Lower lobe of right lung (tissue), 2 donors: ENCODE data around the gene ACTN3. TPM values are rescaled to one million over a fixed set of nuclear protein-coding genes. Genes with fewer than 3 reads are reported as not detected.

Experiments
- ATAC-seq, 2 donors: fragments of 200-7000 bp; cut with Tn5 transposase; one replicate each; pipeline ENCODE4 v1.9.1; 2020 to 2022; ENCODE audit warnings: mild to moderate bottlenecking in 2 of 2, moderate library complexity in 2 of 2
- DNase-seq: peaks from one replicate; pipeline ENCODE4 v3.0.0-alpha.2; 2020
- H3K27ac ChIP-seq: fragments of 200-600 bp; one replicate; pipeline ENCODE4 v1.8.0; 2022
- H3K27me3 ChIP-seq: fragments of 200-600 bp; one replicate; pipeline ENCODE4 v1.8.0; 2022; ENCODE audit warnings: low read depth
- H3K36me3 ChIP-seq: fragments of 200-600 bp; one replicate; pipeline ENCODE4 v1.8.0; 2022; ENCODE audit warnings: mild to moderate bottlenecking
- H3K4me1 ChIP-seq: fragments of 200-600 bp; one replicate; pipeline ENCODE4 v1.8.0; 2022
- H3K4me3 ChIP-seq: fragments of 200-600 bp; one replicate; pipeline ENCODE4 v1.8.0; 2022; ENCODE audit warnings: mild to moderate bottlenecking
- H3K9me3 ChIP-seq: fragments of 200-600 bp; one replicate; pipeline ENCODE4 v1.8.0; 2022
- intact Hi-C: fragments of 100-400 bp; cut with DNase I; formaldehyde crosslinking; loops from one replicate; pipeline ENCODE4 v1.11.0; 2022
- total RNA-seq: library from RNA; stranded (reverse); fragmentation: NEBNext Ultra II Directional; extraction: Animal tissue kit (Norgen Biotek cat#: 25700); gene quantifications from one replicate; pipeline ENCODE4 v1.2.1, GENCODE V29; 2021
- TF ChIP-seq, protein P1 (sequence below): fragments of 200-600 bp; IDR thresholded peaks from one replicate; pipeline ENCODE4 v1.8.0; 2022; ENCODE audit warnings: antibody characterized with exemption, mild to moderate bottlenecking
- donor health status: DM: no; HTN: yes; CAD: no; lungs with severe emphysema.

Gene ACTN3
- total RNA-seq, 1 donor from 2014 or later = 0.24 TPM

DNA sequence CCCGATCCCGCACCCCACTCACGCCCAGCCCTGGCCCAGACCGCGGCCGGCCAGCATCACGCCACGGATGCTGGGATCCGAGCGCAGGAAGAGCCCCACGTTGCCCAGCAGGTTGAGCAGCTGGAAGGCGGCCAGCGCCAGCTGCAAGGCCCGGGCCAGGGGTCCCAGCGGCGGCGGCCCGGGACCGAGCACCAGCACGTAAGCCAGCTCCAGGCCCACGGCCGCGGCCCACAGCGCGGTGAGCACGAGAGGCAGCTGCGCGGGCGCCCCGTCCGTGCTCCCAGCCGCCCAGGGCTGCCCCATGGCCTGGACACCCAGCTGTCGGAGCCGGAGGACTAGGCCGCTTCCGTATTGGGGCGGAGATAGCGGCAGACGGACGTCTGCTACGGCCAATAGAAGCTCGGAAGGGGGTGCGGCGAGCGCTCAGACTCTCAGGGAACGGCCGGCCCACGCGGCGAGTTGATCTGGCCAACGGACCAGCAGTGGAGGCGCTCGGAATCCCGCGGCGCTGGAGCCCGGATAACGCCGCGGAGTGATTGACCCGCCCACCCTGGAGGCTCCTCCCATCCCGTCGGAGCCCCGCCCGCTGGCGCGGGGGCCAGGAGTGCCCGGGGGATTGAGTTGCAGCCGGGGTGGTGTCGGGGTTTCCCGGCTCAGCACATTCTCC lies 869 bp upstream of the ACTN3 start, which contains the start of gene ZDHHC24:
Gene ZDHHC24 (minus strand): TSS at position 348 of the 667 bp plus-strand sequence. CDS start 45 bp downstream, at position 303.
- H3K27me3 ChIP-seq = no peaks in the 10 kb centered on the region
- DNase-seq (peak; percentile 99), ATAC-seq (peak; percentile 97 to 98)
- H3K4me3 ChIP-seq = peak within 1 kb of the TSS; percentile 81
- H3K36me3 ChIP-seq = peaks cover 26% of the 10 kb centered on the region
- TF ChIP-seq, protein P1, sequence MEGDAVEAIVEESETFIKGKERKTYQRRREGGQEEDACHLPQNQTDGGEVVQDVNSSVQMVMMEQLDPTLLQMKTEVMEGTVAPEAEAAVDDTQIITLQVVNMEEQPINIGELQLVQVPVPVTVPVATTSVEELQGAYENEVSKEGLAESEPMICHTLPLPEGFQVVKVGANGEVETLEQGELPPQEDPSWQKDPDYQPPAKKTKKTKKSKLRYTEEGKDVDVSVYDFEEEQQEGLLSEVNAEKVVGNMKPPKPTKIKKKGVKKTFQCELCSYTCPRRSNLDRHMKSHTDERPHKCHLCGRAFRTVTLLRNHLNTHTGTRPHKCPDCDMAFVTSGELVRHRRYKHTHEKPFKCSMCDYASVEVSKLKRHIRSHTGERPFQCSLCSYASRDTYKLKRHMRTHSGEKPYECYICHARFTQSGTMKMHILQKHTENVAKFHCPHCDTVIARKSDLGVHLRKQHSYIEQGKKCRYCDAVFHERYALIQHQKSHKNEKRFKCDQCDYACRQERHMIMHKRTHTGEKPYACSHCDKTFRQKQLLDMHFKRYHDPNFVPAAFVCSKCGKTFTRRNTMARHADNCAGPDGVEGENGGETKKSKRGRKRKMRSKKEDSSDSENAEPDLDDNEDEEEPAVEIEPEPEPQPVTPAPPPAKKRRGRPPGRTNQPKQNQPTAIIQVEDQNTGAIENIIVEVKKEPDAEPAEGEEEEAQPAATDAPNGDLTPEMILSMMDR = no peak
- peak within 1 kb of the TSS; percentile 91 for H3K27ac ChIP-seq
- no peaks in the 10 kb centered on the region for H3K9me3 ChIP-seq
- intact Hi-C loops = no loop called here
- H3K4me1 ChIP-seq = peaks cover 39% of the 10 kb centered on the region

- no peak overlapping the region for H3K27ac ChIP-seq
- no peaks in the 10 kb centered on the region for H3K9me3 ChIP-seq
- TF ChIP-seq, protein P1 = no peak
- H3K27me3 ChIP-seq = no peaks in the 10 kb centered on the region
- intact Hi-C loops = no loop called here
- no peak for DNase-seq
- ATAC-seq = no peak
- H3K4me3 ChIP-seq = peak overlapping the region; percentile 81
- peaks cover 39% of the 10 kb centered on the region for H3K4me1 ChIP-seq
- peaks cover 14% of the 10 kb centered on the region for H3K36me3 ChIP-seq
These were observed 411 bp downstream of the ACTN3 start for GRCh38 chr11:66546966-66547661.

GRCh38 chr11:66547662-66548009 lies 933 bp downstream of the ACTN3 start:
- Histone ChIP-seq H3K27me3 (no peaks in the 10 kb centered on the region), H3K36me3 (peaks cover 10% of the 10 kb centered on the region), H3K4me1 (peaks cover 34% of the 10 kb centered on the region), H3K4me3 (no peak overlapping the region), H3K9me3 (no peaks in the 10 kb centered on the region), H3K27ac (no peak overlapping the region)
- no peak for ATAC-seq
- no peak for DNase-seq
- intact Hi-C loops = no loop called here
- TF ChIP-seq, protein P1 = no peak

DNA sequence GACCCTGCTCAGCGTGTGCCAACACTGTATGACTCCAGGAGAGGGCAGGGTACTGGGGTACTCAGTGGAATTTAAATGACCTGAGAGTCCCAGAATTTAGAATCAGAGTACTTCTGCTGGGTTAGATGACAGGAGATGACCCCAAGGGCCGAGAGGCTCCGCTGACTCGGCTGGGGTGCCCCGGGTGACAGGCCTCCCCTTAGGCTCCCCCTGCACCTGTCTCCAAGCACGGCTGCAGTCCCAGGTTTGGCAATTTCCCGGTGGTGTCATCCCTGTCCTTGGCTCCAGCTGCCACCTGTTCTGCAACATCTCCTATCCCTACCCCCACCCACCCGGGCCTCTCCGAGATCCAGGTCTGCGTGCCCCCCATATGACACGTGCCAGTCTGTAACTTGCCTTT lies 1.3 kb downstream of the ACTN3 start:
- peaks cover 32% of the 10 kb centered on the region for H3K4me1 ChIP-seq
- no peaks in the 10 kb centered on the region for H3K27me3 ChIP-seq
- intact Hi-C loops = no loop called here
- TF ChIP-seq, protein P1 = no peak
- H3K9me3 ChIP-seq = no peaks in the 10 kb centered on the region
- ATAC-seq (no peak), DNase-seq (no peak)
- no peak overlapping the region for H3K4me3 ChIP-seq
- H3K27ac ChIP-seq = no peak overlapping the region
- H3K36me3 ChIP-seq = peaks cover 6% of the 10 kb centered on the region

DNA sequence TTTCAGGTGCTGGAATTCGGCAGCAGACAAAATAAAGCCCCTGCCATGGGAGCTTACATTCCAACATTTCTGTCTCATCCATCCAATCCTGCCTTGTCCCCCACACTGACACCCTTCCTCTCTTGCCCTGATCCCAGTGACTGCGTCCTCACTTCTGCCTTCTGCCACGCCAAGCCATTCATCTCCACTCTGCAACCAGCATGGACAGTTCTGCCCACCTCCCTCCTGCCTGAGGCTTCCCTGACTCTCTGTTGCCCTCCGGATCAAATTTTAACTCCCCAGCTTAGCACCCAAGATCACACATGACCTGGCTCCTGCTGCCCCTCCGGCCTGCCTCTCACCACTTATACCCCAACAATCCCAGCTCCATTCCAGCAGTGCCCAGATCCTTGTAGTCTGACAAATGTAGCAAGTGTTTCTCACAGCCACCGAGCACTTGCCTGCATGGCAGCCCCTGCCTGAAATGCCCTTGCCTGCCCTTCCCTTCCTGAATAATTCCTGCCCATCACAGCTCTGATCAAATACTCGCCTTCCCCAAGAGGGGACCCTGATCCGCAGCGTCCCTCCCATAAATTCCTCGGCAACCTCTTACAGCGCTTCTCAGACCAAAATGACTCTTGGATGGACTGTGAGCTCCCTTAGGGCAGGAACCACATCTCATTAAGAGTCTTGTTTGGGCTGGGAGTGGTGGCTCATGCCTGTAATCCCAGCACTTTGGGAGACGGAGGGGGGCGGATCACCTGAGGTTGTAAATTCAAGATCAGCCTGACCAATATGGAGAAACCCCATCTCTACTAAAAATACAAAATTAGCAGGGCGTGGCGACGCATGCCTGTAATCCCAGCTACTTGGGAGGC lies 2.3 kb downstream of the ACTN3 start:
- ATAC-seq (no peak), DNase-seq (no peak)
- intact Hi-C loops = no loop called here
- Histone ChIP-seq H3K4me3 (no peak overlapping the region), H3K9me3 (no peaks in the 10 kb centered on the region), H3K27me3 (no peaks in the 10 kb centered on the region), H3K4me1 (peaks cover 23% of the 10 kb centered on the region), H3K36me3 (no peaks in the 10 kb centered on the region), H3K27ac (no peak overlapping the region)
- TF ChIP-seq, protein P1 = no peak
